GM21381 (cell line): ENCODE results near the gene MICALL1.
A peak's percentile ranks its signal among the peaks of the same experiment; 100 is the strongest.

Source experiments
- ATAC-seq: cut with Tn5 transposase; IDR thresholded peaks from one replicate; pipeline ENCODE4 v1.9.1; 2021; ENCODE audit warnings: mild to moderate bottlenecking, moderate library complexity; ENCODE audit not compliant: unreplicated experiment

The MICALL1 gene, protein sequence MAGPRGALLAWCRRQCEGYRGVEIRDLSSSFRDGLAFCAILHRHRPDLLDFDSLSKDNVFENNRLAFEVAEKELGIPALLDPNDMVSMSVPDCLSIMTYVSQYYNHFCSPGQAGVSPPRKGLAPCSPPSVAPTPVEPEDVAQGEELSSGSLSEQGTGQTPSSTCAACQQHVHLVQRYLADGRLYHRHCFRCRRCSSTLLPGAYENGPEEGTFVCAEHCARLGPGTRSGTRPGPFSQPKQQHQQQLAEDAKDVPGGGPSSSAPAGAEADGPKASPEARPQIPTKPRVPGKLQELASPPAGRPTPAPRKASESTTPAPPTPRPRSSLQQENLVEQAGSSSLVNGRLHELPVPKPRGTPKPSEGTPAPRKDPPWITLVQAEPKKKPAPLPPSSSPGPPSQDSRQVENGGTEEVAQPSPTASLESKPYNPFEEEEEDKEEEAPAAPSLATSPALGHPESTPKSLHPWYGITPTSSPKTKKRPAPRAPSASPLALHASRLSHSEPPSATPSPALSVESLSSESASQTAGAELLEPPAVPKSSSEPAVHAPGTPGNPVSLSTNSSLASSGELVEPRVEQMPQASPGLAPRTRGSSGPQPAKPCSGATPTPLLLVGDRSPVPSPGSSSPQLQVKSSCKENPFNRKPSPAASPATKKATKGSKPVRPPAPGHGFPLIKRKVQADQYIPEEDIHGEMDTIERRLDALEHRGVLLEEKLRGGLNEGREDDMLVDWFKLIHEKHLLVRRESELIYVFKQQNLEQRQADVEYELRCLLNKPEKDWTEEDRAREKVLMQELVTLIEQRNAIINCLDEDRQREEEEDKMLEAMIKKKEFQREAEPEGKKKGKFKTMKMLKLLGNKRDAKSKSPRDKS

GRCh38 chr22:37905534-37906363, at the start of gene MICALL1:
TSS of gene MICALL1 (plus strand) at chr22:37906297. CDS start at chr22:37906423, 126 bp downstream.
- peak; percentile 76 for ATAC-seq

DNA sequence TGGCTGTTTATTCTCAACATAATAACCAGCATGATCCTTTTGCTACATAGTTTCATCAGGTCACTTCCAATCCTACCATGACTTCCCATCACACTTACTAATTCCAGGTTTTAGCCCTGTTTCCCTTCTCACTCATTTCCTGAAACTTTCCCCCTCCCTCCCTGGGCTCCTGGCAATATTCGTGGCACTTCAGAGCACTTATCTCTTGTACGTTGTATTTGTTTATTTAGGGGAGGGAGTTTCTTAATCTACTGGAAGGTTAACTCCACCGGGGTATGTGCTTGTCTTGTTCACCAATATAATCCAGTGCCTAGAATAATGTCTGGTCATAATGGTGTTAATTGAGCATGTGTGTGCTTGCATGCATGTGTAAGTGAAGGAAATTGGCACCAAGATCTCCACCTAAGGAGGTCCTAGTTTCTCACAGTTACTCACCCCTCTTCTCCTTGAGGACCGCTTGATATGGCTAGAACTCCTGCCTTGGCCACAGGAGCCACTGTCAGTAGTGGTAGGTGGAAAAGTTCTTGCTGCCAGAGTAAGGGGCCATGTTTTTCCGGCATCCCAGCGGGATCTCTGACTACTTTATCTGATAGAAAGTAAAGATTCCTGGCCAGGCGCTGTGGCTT, 45.2 kb upstream of the MICALL1 start:
- no peak for ATAC-seq

DNA sequence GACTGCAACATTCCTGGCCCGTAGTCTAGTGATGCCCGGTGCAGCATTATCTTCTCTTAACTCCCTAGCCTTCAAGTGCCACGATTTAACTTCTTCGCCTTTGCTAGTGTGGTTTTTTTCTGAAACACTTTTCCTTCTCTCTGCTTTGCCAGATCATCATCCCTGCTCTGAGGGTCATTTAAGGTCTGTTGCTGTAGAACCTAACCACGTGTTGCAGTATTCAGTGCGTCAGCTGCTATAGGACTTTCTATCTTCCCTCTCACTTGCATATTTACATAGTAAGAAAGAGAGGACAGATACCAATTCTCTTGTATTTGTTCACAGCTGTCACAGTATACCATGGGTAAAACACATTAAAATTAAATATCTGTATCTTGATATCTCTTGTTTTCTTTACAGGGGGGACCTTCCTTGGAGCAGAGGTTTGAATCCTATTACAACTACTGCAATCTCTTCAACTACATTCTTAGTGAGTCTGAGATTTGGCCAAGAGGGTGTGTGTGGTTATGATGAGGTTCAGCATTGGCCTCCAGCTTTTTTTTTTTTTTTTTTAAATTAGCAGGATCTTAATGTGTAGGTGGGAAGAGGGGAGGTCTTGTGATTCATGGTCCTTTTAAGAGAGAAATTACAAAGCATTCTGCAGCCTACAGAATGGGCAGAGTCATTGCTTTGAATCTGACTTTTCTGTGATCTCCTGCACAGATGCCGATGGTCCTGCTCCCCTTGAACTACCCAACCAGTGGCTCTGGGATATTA, 43.3 kb upstream of the MICALL1 start:
- no peak for ATAC-seq

DNA sequence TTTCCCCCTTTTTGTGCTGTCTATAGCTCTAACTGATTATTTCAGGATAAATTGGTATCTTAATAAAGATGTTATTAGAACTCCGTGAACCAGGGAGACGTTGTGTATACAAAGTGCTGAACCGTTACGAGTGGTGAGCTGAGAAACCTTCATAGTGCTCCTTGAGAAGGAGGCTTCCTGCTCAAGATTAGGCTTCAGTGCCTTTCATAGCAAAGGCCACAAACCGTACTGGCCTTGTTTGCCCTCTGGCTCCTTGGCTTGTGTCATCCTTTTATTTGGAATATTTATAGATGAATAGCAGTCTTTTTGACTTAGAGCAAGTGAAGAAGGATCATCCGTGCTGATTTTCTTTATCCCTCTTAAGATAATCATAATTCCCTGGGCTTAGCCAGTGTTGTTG, 40.6 kb upstream of the MICALL1 start:
- no peak for ATAC-seq

DNA sequence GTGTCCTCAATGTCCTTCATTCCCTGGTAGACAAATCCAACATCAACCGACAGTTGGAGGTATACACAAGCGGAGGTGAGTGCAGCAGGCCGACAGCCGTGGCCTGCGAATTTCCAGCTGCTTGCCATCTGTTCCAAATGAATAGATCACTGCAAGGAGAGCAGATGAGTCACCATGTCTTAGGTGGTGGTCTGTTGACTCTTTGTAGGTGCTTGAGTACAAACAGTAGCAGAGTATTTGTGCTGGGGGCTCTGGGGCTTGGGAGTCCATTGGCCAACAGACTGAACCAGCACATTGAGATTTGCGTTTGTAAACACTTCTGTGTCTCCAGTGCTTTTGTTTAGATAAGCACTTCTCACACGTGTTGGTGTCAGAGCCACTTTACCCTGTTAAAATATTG, 35.8 kb upstream of the MICALL1 start:
- no peak for ATAC-seq

DNA sequence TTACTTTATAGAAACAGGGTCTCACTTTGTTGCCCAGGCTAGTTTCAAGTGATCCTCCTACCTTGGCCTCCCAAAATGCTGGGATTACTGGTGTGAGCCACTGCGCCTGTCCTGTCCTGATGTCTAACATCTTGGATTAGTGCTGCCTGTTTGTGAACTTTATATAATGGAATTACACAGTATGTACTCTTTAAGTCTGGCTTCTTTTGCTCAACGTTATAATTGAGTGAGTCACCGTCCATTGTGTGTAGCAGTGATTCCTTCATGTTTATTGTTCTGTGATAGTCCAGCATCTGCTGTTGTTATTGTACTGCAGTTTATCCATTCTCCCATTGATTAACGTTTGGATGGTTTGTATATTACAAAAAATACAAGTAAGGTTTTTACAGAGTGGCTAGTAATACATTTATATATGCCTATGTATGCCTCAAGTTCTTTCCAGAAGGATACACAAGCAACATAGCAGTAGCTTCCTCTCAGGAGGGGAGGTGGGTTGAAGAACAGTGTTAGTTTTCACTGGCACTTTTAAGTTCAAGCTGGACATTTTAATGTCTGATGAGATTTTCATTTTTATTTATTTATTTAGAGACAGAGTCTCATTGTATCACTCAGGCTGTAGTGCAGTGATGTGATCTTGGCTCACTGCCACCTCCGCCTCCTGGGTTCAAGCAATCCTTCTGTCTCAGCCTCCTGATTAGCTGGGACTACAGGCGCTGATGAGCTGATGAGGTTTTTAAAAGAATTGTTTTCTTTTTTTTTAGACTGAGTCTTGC, 25.2 kb upstream of the MICALL1 start:
- no peak for ATAC-seq

GRCh38 chr22:37884420-37884819, 21.7 kb upstream of the MICALL1 start:
- no peak for ATAC-seq

DNA sequence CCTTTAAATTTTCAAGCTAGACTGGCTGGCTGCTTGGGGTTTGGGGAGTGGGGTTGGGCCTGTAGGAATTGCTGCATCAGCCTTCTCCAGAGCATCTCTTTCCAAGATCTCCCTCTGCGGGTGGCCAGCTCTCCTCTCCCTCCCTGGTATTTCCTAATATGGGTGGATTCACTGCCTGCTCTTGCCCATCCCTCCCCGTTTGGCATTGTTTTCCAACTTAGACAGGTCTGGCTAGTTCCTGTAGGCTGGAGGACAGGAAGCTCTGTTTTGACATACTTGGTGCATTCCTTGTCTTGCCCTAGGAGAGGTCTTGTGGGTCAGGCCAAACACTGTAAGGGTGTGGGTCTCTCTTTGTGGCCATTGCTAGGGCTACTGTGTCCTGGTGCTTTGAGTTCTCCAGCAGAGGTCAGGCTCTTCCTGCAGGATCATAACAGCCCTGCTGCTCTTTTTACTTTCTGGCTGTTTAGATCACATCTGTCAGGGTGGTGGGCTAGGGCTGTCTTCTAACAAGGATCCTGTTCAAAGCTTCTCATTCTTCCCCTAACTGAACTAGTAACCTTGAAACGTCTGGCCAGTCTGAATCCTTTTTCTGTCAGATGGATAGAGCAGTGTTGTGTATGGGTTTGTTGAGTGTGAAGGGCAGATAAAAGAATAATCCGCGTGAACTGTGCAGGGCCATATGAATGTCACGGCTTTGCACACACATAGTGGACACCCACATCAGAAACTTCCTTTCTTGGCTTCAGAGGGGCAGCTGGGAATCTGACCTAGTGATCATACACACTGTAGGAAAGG, 18.3 kb upstream of the MICALL1 start:
- ATAC-seq = no peak

DNA sequence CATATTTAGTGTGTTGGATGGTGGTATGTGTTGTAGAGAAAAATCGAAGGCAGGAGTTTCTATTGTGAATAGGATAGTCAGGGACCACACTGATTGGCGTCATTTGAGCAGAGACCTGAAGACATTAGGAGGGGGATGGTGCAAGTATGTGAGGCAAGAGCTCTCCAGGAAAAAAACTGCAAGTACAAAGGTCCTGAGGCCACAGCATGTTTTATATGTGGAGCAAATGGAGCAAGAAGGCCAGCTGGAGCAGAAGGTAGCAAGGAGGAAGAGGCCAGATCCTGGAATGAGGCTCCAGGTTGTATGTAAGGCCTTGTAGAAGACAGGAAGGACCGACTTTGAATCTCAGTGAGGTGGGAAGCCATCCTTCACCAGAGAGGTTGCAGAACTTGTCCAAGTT, 14.2 kb upstream of the MICALL1 start:
- ATAC-seq = no peak

DNA sequence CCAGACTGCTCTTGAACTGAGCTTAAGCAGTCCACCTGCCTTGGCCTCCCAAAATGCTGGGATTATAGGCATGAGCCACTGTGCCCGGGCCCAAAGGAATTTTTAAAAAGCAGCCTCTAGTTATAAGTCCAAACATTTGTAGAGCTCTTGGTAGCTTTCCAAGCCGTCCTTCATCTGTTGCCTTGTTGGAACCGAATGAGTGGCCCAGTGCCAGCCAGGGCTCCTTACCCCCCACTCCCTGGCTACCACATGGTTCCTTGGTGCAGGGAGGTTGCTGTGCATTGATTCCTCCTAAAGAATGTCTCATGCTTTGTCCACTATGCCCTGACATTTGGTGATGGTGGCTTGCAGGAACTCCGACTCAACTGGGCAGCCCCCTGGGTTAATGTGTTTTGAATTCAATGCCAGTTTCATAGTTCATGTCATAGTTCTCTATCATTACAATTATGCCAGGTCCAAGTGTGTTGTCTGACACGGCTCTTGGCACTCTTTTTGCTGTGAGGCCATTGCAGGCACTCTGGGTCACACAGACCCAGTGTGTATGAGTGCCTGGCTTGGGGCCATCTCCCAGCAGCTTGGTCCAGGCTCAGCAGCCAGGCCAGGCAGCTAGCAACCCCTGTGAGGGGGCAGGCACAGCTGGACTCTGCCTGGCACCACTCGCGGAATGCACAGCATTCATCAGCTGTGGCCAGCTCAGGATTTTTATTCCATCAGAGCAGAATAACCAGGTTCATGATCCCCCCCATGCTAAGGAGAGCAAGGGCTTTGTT, 13.3 kb upstream of the MICALL1 start:
- no peak for ATAC-seq

DNA sequence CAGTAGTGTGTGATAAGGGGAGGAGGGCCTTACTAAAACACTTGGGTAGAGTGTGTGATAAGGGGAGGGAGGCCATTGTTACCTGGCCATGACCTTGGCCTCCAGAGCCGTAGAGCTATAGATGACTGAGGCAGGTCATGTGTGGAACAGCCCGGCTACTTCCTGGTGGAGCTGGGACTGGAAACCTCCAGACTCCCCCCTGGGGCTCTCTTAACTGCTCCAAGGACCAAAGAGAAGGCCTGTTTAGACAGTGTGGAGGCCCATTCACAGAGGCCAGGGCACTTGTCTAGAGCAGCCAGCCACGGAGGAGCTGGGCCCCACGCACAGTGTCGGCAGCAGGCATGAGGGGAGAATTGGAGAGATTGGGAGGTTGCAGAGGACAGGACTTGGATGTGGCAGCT, 12.5 kb upstream of the MICALL1 start:
- no peak for ATAC-seq

GRCh38 chr22:37894939-37895670, 11.0 kb upstream of the MICALL1 start:
- no peak for ATAC-seq

- peak; percentile 84 for ATAC-seq
These were observed 9.9 kb upstream of the MICALL1 start for GRCh38 chr22:37896181-37896592.

DNA sequence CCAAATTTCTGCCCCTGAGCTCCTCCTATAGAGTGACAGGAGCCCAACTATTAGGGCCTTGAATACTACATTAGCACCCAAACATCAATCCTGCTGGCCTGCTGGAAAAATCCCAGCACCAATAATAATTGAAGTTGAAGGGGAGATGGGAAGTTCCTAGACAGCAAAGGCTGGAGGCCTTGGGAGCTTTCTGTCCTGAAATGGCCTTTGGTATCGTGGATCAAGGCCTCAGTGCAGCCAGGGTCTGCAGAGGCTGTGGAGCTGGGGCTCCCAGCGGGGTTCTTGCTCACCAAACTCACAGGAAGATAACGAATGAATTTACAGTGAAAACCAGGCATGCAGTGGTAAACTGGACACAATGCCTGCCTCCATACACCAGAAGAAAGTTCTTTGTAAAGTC, 9.2 kb upstream of the MICALL1 start:
- no peak for ATAC-seq

GRCh38 chr22:37897807-37898206, 8.3 kb upstream of the MICALL1 start:
- ATAC-seq = no peak

GRCh38 chr22:37898441-37899181, 7.5 kb upstream of the MICALL1 start:
- no peak for ATAC-seq
